Left lung (tissue), 10 donors: Measurements from ENCODE around the gene OTX2. TPM values are rescaled to one million over a fixed set of nuclear protein-coding genes. Genes with fewer than 3 reads are reported as not detected.

Experiments used
- ATAC-seq: fragments of 200-7000 bp; cut with Tn5 transposase; one replicate; pipeline ENCODE4 v1.9.1; 2020; ENCODE audit warnings: moderate library complexity
- DNase-seq, 4 donors: peaks; one replicate each; pipeline ENCODE4 v3.0.0-alpha.2; 2013 to 2020
- H3K27ac ChIP-seq, 2 donors: fragments of 200-600 bp; sonication (generic) in 1 of 2; one replicate each; pipeline versions ENCODE4 v1.5.0 to v1.8.0; 2020 to 2021
- H3K27me3 ChIP-seq, 2 donors: fragments of 200-600 bp; sonication (generic) in 1 of 2; one replicate each; pipeline versions ENCODE4 v1.5.0 to v1.8.0; 2020 to 2021
- H3K36me3 ChIP-seq, 2 donors: fragments of 200-600 bp; sonication (generic) in 1 of 2; one replicate each; pipeline versions ENCODE4 v1.5.0 to v1.8.0; 2020 to 2021
- H3K4me1 ChIP-seq, 2 donors: fragments of 200-600 bp; one replicate each; pipeline ENCODE4 v1.8.0; 2021
- H3K4me3 ChIP-seq, 2 donors: fragments of 200-600 bp; sonication (generic) in 1 of 2; one replicate each; pipeline versions ENCODE4 v1.5.0 to v1.8.0; 2020 to 2021; ENCODE audit warnings: mild to moderate bottlenecking in 1 of 2
- H3K9me3 ChIP-seq, 2 donors: fragments of 200-600 bp; sonication (generic) in 1 of 2; one replicate each; pipeline versions ENCODE4 v1.5.0 to v1.8.0; 2020 to 2021
- intact Hi-C, 2 donors: fragments of 100-400 bp; cut with DNase I; formaldehyde crosslinking; loops; one replicate each; pipeline versions ENCODE4 v1.11.2 to v1.14.2; 2022
- polyA plus RNA-seq, 6 donors: library from polyadenylated mRNA; unstranded; fragments of 120-200 nt; gene quantifications; one replicate each; pipeline ENCODE4 v1.2.1, GENCODE V29; 2013; ENCODE audit not compliant: insufficient read length in 6 of 6
- total RNA-seq, 2 donors: library from RNA; stranded (reverse); fragmentation: NEBNext Ultra II Directional; extraction: Animal tissue kit (Norgen Biotek cat#: 25700); gene quantifications; one replicate each; pipeline ENCODE4 v1.2.1, GENCODE V29; 2021
- TF ChIP-seq, protein P1 (sequence below), 2 donors: fragments of 200-600 bp; sonication (generic) in 1 of 2; IDR thresholded peaks; one replicate each; pipeline versions ENCODE4 v1.5.0 to v1.8.0; 2021; ENCODE audit warnings: antibody characterized with exemption in 2 of 2
- donor health status: DM: no; HTN: yes; CAD: no.
- donor health status: DM: no; HTN: no; CAD: no.

OTX2 gene
- total and polyA plus RNA-seq, 8 donors = not detected

GRCh38 chr14:56846970-56847930 is 37.0 kb upstream of the OTX2 start:
- Histone ChIP-seq H3K4me3 (no peak overlapping the region), H3K27me3 (peaks cover 0 to 17% of the 10 kb centered on the region in 2 donors), H3K36me3 (no peaks in the 10 kb centered on the region), H3K9me3 (no peaks in the 10 kb centered on the region), H3K27ac (no peak overlapping the region), H3K4me1 (no peaks in the 10 kb centered on the region)
- DNase-seq (no peak), ATAC-seq (no peak)
- intact Hi-C loops = no loop called here
- TF ChIP-seq, protein P1, sequence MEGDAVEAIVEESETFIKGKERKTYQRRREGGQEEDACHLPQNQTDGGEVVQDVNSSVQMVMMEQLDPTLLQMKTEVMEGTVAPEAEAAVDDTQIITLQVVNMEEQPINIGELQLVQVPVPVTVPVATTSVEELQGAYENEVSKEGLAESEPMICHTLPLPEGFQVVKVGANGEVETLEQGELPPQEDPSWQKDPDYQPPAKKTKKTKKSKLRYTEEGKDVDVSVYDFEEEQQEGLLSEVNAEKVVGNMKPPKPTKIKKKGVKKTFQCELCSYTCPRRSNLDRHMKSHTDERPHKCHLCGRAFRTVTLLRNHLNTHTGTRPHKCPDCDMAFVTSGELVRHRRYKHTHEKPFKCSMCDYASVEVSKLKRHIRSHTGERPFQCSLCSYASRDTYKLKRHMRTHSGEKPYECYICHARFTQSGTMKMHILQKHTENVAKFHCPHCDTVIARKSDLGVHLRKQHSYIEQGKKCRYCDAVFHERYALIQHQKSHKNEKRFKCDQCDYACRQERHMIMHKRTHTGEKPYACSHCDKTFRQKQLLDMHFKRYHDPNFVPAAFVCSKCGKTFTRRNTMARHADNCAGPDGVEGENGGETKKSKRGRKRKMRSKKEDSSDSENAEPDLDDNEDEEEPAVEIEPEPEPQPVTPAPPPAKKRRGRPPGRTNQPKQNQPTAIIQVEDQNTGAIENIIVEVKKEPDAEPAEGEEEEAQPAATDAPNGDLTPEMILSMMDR (IDR thresholded peaks at IDR 0.05) = no peak

DNA sequence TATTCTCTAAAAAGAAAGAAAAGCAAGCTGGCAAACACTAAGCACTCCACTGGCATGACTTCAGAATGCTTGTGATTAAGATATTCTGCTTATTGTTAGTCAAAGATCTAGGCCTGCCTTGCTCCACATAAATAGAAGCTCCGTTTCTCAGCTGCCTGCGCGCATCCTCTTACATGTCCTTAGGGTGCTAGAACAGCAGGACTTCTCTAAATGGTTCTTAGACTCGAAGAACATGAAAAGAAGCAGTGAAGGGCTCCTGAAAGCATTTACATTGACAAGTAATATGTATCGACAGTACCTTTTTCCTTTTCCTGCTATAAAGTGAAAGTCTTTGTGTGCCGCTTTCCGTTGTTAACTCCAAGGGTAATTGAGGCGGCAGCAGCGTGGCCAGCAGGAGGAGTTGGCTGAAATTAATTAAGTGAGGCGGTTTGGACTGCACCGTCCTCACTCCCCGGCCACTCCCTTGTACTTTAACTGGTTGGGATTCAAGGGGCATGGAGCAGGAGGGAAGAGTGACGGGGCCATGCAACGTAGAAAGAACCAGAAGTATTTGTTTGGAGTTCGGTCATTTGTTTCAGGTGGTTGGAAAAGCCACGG is 34.2 kb upstream of the OTX2 start:
- Histone ChIP-seq H3K36me3 (no peaks in the 10 kb centered on the region), H3K4me3 (no peak overlapping the region), H3K4me1 (no peaks in the 10 kb centered on the region), H3K27ac (no peak overlapping the region), H3K9me3 (no peaks in the 10 kb centered on the region), H3K27me3 (peaks cover 0 to 17% of the 10 kb centered on the region in 2 donors)
- ATAC-seq (no peak), DNase-seq (no peak)
- TF ChIP-seq, protein P1 (IDR thresholded peaks at IDR 0.05) = no peak
- intact Hi-C loops = no loop called here

- H3K4me3 ChIP-seq = no peak overlapping the region
- no peaks in the 10 kb centered on the region for H3K9me3 ChIP-seq
- no peaks in the 10 kb centered on the region for H3K36me3 ChIP-seq
- ATAC-seq = no peak
- no peak overlapping the region for H3K27ac ChIP-seq
- TF ChIP-seq, protein P1 (IDR thresholded peaks at IDR 0.05) = no peak
- H3K4me1 ChIP-seq = no peaks in the 10 kb centered on the region
- H3K27me3 ChIP-seq = peaks cover 0 to 18% of the 10 kb centered on the region in 2 donors
- DNase-seq = no peak
- intact Hi-C loops = no loop called here
Observed at GRCh38 chr14:56841611-56842010, 31.3 kb upstream of the OTX2 start.

DNA sequence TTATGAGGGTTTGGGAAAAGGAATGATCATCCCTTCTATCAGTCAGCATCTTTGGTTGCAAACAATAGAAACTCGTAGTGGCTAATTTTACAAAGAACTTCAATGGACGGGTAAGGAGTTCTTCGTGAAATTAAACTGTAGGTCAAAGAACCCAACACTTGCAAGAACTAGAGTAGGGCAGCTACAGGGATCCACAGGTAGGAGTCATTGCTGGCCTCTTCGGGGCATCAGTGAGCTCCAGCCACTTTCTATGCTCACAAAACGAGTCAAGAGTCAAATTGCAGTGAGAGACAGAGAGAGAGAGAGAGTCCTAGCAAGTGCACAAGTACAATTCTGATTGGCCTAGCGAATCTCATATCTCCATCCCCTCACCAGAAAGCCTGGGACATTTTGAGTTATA is 29.9 kb upstream of the OTX2 start:
- intact Hi-C loops = no loop called here
- TF ChIP-seq, protein P1 (IDR thresholded peaks at IDR 0.05) = no peak

DNA sequence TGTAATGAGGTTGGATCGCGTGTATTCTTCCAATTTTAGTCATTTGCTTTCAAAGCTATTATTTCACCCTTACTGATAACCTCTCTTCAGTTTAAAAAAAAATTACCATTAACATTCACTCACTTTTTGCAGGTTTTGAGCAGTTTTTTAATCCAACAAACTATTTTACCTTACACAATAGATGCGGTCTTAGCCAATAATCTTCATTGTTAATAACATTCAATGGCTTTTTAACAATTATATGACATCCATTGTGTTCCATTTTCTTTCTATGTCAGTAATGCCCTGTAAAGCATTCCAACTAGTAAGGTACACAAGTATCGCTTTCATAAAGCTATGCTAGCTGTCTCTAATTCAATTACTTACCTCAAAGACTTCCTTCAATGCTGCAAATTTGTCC is 18.9 kb upstream of the OTX2 start:
- TF ChIP-seq, protein P1 (IDR thresholded peaks at IDR 0.05) = no peak
- no peak for DNase-seq
- Histone ChIP-seq H3K27ac (no peak overlapping the region), H3K27me3 (peaks cover 0 to 5% of the 10 kb centered on the region in 2 donors), H3K4me1 (no peaks in the 10 kb centered on the region), H3K9me3 (no peaks in the 10 kb centered on the region), H3K36me3 (no peaks in the 10 kb centered on the region), H3K4me3 (no peak overlapping the region)
- ATAC-seq = no peak
- intact Hi-C loops = no loop called here

More for the DNA sequence above, 29.9 kb upstream of the OTX2 start:
- DNase-seq (no peak), ATAC-seq (no peak)
- no peak overlapping the region for H3K4me3 ChIP-seq
- no peaks in the 10 kb centered on the region for H3K9me3 ChIP-seq
- H3K27ac ChIP-seq = no peak overlapping the region
- H3K36me3 ChIP-seq = no peaks in the 10 kb centered on the region
- no peaks in the 10 kb centered on the region for H3K4me1 ChIP-seq
- H3K27me3 ChIP-seq = peaks cover 0 to 25% of the 10 kb centered on the region in 2 donors
